HepG2 (cell line): ENCODE measurements around the gene CAPZA3. TPM values are rescaled to one million over a fixed set of nuclear protein-coding genes. Genes with fewer than 3 reads are reported as not detected.

ENCODE experiments used
- ATAC-seq: fragments of 200-7000 bp; cut with Tn5 transposase; 3 replicates; pipeline ENCODE4 v1.9.1; 2020; ENCODE audit warnings: mild to moderate bottlenecking, moderate library complexity
- BruUV-seq: library from RNA; stranded (reverse); fragments of 400-500 nt; replicated peaks from 2 replicates; lab custom pipeline; 2021; lab: Mats Ljungman, UMichigan
- CTCF ChIA-PET: fragments of 300-600 bp; formaldehyde crosslinking; extraction: SDS; loops from one replicate; lab custom pipeline; 2021; ENCODE audit warnings: low total read pairs, inconsistent platforms, low intra/inter-chr PET ratio; lab: Yijun Ruan, JAX
- POLR2A ChIA-PET: fragments of 350-600 bp; sonication (Branson Sonifier 250); formaldehyde crosslinking; loops from one replicate; lab custom pipeline; 2020; ENCODE audit warnings: antibody characterized with exemption, inconsistent platforms; lab: Yijun Ruan, JAX
- DNase-seq: peaks from one replicate; pipeline ENCODE4 v3.0.0-alpha.2; 2015; ENCODE audit warnings: low spot score
- FAIRE-seq: peaks from 3 replicates; lab custom pipeline; 2011; peaks lifted over from hg19 to GRCh38; lab: Jason Lieb, UNC
- H2AFZ ChIP-seq: one replicate; pipeline ENCODE4 v1.6.1; 2011; ENCODE audit warnings: low read length, inconsistent platforms
- H3K27ac ChIP-seq: fragments of 300-600 bp; 3 replicates; pipeline ENCODE4 v1.8.0; 2011; ENCODE audit warnings: mixed run types, mild to moderate bottlenecking, mixed read lengths, low read length, inconsistent platforms; ENCODE audit not compliant: insufficient read depth; ENCODE audit errors: extremely low read length
- H3K27me3 ChIP-seq, 2 experiments: fragments of 200-600 bp in 1 of 2; 2 replicates in 1 of 2; 3 replicates in 1 of 2; pipeline versions ENCODE4 v1.6.0 to v1.8.0; 2011; ENCODE audit warnings: low read length in 2 of 2, mild to moderate bottlenecking in 2 of 2, moderate library complexity in 2 of 2, inconsistent platforms in 1 of 2; ENCODE audit not compliant: insufficient read depth in 2 of 2, control insufficient read depth in 1 of 2
- H3K36me3 ChIP-seq, 2 experiments: fragments of 200-600 bp in 1 of 2; replicated peaks in 1 of 2; 2 replicates in 1 of 2; 3 replicates in 1 of 2; pipeline versions ENCODE4 v1.5.1 to v1.8.0; 2011; ENCODE audit warnings: low read length in 2 of 2, inconsistent platforms in 1 of 2; ENCODE audit not compliant: insufficient read depth in 2 of 2, control insufficient read depth in 1 of 2
- H3K4me1 ChIP-seq: 2 replicates; pipeline ENCODE4 v1.5.1; 2012; ENCODE audit warnings: low read length, inconsistent platforms; ENCODE audit not compliant: insufficient read depth
- H3K4me2 ChIP-seq: 2 replicates; pipeline ENCODE4 v1.6.0; 2011; ENCODE audit warnings: low read depth, low read length, inconsistent platforms
- H3K4me3 ChIP-seq, 3 experiments: fragments of 200-600 bp in 1 of 3; sonication (generic), shearing (Covaris generic) in 1 of 3; replicated peaks in 1 of 3; 2 replicates each; pipeline ENCODE4 v1.5.1; 2011 to 2016; ENCODE audit warnings: low read length in 3 of 3, inconsistent platforms in 2 of 3, low read depth in 2 of 3, mild to moderate bottlenecking in 2 of 3, control low read depth in 1 of 3, mixed read lengths in 1 of 3; ENCODE audit not compliant: insufficient read depth in 1 of 3
- H3K79me2 ChIP-seq: one replicate; pipeline ENCODE4 v1.6.1; 2011; ENCODE audit warnings: low read length, inconsistent platforms; ENCODE audit not compliant: insufficient read depth
- H3K9ac ChIP-seq: 2 replicates; pipeline ENCODE4 v1.6.0; 2011; ENCODE audit warnings: mild to moderate bottlenecking, low read depth, low read length, inconsistent platforms; ENCODE audit not compliant: insufficient read depth
- H3K9me3 ChIP-seq: 2 replicates; pipeline ENCODE4 v1.5.1; 2012; ENCODE audit warnings: mild to moderate bottlenecking, low read length
- H4K20me1 ChIP-seq: 2 replicates; pipeline ENCODE4 v1.6.0; 2011; ENCODE audit warnings: inconsistent platforms, mild to moderate bottlenecking, low read length, moderate library complexity; ENCODE audit not compliant: insufficient read depth
- DR1 ChIP-seq: sonication (generic); formaldehyde crosslinking; IDR thresholded peaks from 2 replicates; pipeline ENCODE4 v1.8.0; 2021; ENCODE audit warnings: mild to moderate bottlenecking, missing genetic modification reagents, inconsistent platforms
- MBNL3 ChIP-seq: fragments of 250-450 bp; sonication (Bioruptor Pico); conservative IDR thresholded peaks from 2 replicates; pipeline ENCODE4 v1.8.0; 2022; ENCODE audit warnings: mild to moderate bottlenecking, inconsistent platforms
- SALL2 ChIP-seq: sonication (generic); formaldehyde crosslinking; IDR thresholded peaks from 2 replicates; pipeline ENCODE4 v1.8.1; 2023; ENCODE audit warnings: mild to moderate bottlenecking, missing genetic modification reagents, inconsistent platforms
- THYN1 ChIP-seq: sonication (generic); formaldehyde crosslinking; IDR thresholded peaks from 2 replicates; pipeline ENCODE4 v1.8.1; 2023; ENCODE audit warnings: low read depth, mild to moderate bottlenecking, moderate library complexity, missing genetic modification reagents, borderline replicate concordance
- ZNF451 ChIP-seq: sonication (generic); formaldehyde crosslinking; IDR thresholded peaks from 2 replicates; pipeline ENCODE4 v1.5.0; 2020; ENCODE audit warnings: mild to moderate bottlenecking, missing genetic modification reagents
- WGBS: methylation state at CpG from one replicate; pipeline ENCODE4 v1.1.6; 2017; ENCODE audit warnings: low lambda C conversion rate; 5-methylcytosine and 5-hydroxymethylcytosine counted together
- in situ Hi-C: cut with HindIII; loops from 2 replicates; pipeline ENCODE4 v1.10.0; 2017; ENCODE audit warnings: low pct_unique_long_range_greater_than_20kb; ENCODE audit not compliant: extremely low pct_ligation_motif_present
- intact Hi-C: fragments of 100-400 bp; cut with micrococcal nuclease; formaldehyde crosslinking; loops from one replicate; pipeline ENCODE4 v1.10.0; 2022; ENCODE audit not compliant: unreplicated experiment
- polyA plus RNA-seq, 8 experiments: library from polyadenylated mRNA; depleted of rRNA in 3 of 8; stranded (reverse) in 7 of 8; unstranded in 1 of 8; fragments of >200 nt; fragmentation: Illumina TruSeq in 4 of 8; extraction: Trizol in 4 of 8; gene quantifications; 2 replicates each; pipeline versions ENCODE4 v1.2.1 to v1.2.3, GENCODE V29; 2011 to 2016; ENCODE audit warnings: low read depth in 4 of 8, missing spikeins in 1 of 8, mixed read lengths in 1 of 8; ENCODE audit not compliant: insufficient read depth in 1 of 8
- total RNA-seq, 5 experiments: library from RNA; depleted of rRNA; stranded (reverse); fragments of >200 nt; fragmentation: Illumina TruSeq; extraction: Trizol; gene quantifications; 2 replicates each; pipeline ENCODE4 v1.2.3, GENCODE V29; 2016; ENCODE audit warnings: low read depth in 1 of 5
- TF ChIP-seq, protein P1 (sequence below): fragments of 450-650 bp; IDR thresholded peaks from 2 replicates; pipeline ENCODE4 v1.6.1; 2017; ENCODE audit warnings: mild to moderate bottlenecking
- TF ChIP-seq, protein P2 (sequence below): sonication (generic); formaldehyde crosslinking; conservative IDR thresholded peaks from 2 replicates; pipeline ENCODE4 v1.4.0; 2020; ENCODE audit warnings: mild to moderate bottlenecking, missing genetic modification reagents, moderate library complexity
- TF ChIP-seq, protein P3 (sequence below): sonication (generic); formaldehyde crosslinking; IDR thresholded peaks from 2 replicates; pipeline ENCODE4 v1.9.0; 2022; ENCODE audit warnings: missing genetic modification reagents, mild to moderate bottlenecking, borderline replicate concordance

Gene CAPZA3
- total and polyA plus RNA-seq, 2 of the 13 experiments (the other 11 are each of a cell fraction or from before 2014, with no cell fraction given): not detected

DNA sequence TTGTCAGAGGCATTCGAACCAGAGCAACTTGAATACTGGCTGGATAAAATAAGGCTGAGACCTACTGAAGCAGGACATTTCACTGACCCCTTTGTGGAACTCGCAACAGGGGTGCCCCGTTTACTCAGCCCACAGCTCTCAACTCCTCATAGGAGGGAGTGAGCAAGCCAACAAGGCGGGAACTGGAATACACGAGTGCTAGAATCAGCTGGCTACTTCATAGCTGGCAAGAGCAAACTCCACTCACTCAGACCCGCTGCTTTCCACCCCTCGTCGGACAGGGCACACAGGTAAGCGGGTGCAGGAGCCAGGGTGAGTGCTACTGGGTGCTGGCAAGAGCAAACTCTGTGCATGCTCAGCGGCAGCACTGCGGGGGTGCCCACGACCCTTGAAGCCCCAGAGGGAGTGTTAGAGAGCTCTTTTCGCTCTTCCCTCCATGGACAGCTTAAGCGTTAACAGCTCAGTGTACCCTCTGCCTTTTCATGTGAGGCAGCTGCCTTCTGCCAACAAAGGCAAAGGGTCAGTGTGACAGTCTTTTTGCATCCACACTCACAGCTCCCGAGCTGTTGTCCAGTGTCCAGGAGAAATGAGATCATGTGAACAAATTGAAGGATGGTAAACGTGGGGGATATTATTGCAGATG, 15.7 kb downstream of the CAPZA3 start (continued):
- TF ChIP-seq MBNL3 (CRISPR knock-in tag): no peak

DNA sequence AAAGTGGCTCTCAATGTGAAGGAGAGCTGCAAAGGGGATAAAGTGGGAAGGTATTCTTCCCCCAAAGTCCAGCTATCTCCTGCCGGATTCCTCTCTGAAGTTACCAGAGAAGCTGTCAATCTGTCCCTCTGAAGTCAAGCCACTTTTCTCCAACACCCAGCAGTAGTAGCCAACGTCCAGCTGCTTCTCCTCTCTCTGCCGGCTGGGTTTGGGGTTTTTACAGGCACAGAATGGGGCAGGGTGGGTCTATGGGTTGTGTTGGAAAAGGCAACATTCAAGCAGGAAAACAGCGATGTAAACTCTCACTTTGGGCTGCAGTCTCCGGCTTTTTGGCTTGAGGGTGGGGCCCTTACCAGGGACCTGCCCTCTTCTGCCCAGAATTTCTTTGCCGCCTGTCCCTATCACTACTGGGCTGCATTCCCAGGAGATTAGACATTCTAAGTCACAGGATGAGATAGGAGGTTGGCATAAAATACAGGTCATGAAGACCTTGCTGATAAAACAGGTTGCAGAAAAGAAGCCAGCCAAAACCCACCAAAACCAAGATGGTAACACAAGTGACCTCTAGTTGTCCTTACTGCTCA, 16.3 kb downstream of the CAPZA3 start:
- TF ChIP-seq THYN1 (no peak), DR1 (CRISPR knock-in tag) (no peak), ZNF451 (no peak), SALL2 (CRISPR knock-in tag) (no peak)
- TF ChIP-seq, protein P1, sequence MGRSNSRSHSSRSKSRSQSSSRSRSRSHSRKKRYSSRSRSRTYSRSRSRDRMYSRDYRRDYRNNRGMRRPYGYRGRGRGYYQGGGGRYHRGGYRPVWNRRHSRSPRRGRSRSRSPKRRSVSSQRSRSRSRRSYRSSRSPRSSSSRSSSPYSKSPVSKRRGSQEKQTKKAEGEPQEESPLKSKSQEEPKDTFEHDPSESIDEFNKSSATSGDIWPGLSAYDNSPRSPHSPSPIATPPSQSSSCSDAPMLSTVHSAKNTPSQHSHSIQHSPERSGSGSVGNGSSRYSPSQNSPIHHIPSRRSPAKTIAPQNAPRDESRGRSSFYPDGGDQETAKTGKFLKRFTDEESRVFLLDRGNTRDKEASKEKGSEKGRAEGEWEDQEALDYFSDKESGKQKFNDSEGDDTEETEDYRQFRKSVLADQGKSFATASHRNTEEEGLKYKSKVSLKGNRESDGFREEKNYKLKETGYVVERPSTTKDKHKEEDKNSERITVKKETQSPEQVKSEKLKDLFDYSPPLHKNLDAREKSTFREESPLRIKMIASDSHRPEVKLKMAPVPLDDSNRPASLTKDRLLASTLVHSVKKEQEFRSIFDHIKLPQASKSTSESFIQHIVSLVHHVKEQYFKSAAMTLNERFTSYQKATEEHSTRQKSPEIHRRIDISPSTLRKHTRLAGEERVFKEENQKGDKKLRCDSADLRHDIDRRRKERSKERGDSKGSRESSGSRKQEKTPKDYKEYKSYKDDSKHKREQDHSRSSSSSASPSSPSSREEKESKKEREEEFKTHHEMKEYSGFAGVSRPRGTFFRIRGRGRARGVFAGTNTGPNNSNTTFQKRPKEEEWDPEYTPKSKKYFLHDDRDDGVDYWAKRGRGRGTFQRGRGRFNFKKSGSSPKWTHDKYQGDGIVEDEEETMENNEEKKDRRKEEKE: no peak
- TF ChIP-seq, protein P2, sequence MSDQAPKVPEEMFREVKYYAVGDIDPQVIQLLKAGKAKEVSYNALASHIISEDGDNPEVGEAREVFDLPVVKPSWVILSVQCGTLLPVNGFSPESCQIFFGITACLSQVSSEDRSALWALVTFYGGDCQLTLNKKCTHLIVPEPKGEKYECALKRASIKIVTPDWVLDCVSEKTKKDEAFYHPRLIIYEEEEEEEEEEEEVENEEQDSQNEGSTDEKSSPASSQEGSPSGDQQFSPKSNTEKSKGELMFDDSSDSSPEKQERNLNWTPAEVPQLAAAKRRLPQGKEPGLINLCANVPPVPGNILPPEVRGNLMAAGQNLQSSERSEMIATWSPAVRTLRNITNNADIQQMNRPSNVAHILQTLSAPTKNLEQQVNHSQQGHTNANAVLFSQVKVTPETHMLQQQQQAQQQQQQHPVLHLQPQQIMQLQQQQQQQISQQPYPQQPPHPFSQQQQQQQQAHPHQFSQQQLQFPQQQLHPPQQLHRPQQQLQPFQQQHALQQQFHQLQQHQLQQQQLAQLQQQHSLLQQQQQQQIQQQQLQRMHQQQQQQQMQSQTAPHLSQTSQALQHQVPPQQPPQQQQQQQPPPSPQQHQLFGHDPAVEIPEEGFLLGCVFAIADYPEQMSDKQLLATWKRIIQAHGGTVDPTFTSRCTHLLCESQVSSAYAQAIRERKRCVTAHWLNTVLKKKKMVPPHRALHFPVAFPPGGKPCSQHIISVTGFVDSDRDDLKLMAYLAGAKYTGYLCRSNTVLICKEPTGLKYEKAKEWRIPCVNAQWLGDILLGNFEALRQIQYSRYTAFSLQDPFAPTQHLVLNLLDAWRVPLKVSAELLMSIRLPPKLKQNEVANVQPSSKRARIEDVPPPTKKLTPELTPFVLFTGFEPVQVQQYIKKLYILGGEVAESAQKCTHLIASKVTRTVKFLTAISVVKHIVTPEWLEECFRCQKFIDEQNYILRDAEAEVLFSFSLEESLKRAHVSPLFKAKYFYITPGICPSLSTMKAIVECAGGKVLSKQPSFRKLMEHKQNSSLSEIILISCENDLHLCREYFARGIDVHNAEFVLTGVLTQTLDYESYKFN (CRISPR knock-in tag): no peak
- TF ChIP-seq, protein P3, sequence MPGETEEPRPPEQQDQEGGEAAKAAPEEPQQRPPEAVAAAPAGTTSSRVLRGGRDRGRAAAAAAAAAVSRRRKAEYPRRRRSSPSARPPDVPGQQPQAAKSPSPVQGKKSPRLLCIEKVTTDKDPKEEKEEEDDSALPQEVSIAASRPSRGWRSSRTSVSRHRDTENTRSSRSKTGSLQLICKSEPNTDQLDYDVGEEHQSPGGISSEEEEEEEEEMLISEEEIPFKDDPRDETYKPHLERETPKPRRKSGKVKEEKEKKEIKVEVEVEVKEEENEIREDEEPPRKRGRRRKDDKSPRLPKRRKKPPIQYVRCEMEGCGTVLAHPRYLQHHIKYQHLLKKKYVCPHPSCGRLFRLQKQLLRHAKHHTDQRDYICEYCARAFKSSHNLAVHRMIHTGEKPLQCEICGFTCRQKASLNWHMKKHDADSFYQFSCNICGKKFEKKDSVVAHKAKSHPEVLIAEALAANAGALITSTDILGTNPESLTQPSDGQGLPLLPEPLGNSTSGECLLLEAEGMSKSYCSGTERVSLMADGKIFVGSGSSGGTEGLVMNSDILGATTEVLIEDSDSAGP (CRISPR knock-in tag): no peak
- TF ChIP-seq, all 625 proteins: peak for 0
- no peak for FAIRE-seq
- Histone ChIP-seq H3K4me2 (no peak overlapping the region), H3K27ac (no peak overlapping the region), H3K36me3 (no peaks in the 10 kb centered on the region), H3K9me3 (no peaks in the 10 kb centered on the region), H3K9ac (no peak overlapping the region), H3K27me3 (0 out of 5 replicates have a peak, but pooled peaks cover 0 to 5% of the 10 kb centered on the region in 2 experiments), H3K4me3 (no peak overlapping the region), H2AFZ (no peak overlapping the region), H3K4me1 (no peaks in the 10 kb centered on the region), H3K79me2 (no peaks in the 10 kb centered on the region), H4K20me1 (no peaks in the 10 kb centered on the region)
- POLR2A ChIA-PET: no interaction called here
- BruUV-seq: no TSS peak
- intact Hi-C loops (no loop called here), in situ Hi-C loops (no loop called here)
- DNase-seq: no peak
- WGBS: 29% methylated on average over 6 of the region's 6 CpGs
- ATAC-seq: no peak
- CTCF ChIA-PET: no interaction called here
